ENCODE data around the gene OOSP3.
"Not testable (repeated sequence)": the region's sequence is repeated elsewhere in the genome, so short reads cannot be mapped to it uniquely, and the experiment has no call there.

The OOSP3 gene, protein sequence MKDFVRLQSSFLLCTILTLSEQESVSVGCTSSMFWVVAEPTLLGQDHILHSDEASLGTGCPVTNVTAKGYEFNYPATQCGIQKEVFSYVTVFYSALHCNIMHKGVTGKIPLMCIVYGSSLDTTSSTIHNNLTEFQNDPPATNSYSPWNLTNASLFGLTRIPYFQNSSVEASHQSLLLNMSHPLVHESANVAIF

DNA sequence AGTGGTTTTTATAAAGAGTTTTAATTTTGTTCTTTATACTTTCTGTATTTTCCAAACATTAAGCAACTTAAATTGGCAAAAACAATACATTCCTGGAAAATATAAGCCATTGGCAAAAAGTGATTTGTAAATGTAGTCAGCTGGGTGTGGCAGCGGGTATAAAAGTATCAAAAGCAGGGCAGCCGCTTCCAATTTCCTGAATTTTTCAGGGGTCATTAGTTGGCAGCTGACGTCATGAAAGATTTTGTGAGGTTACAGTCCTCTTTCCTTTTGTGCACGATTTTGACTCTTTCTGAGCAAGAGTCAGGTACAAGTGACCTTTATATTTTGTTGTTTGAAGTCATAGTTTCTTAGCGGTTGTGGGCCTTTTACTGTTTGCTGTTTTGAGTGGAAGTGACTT, at the start of gene OOSP3:
Gene OOSP3, plus strand, starts transcription at position 208 of the 400 bp plus-strand sequence. Its CDS starts 27 bp downstream, at position 235.
- DNase-seq = no peak

DNA sequence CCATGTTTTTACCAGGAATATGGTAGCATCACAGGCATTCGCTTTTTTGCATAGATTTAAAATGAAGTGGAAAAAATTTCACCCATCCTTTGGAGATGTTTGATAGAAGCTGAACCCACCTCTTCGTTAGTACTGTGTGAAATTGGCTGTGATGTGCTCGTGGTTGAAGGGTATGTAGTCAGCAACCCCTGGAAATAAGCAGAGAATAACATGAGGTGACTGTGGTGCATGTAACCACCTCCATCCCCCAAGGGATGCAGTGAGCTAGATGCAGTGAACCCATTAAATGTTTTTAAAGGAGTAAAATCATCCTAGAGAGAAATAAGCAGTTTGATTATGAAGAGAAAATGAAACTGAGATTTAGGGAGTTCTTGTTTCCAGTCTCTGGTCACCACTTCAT, 49.2 kb upstream of the OOSP3 start:
- DNase-seq = no peak

DNA sequence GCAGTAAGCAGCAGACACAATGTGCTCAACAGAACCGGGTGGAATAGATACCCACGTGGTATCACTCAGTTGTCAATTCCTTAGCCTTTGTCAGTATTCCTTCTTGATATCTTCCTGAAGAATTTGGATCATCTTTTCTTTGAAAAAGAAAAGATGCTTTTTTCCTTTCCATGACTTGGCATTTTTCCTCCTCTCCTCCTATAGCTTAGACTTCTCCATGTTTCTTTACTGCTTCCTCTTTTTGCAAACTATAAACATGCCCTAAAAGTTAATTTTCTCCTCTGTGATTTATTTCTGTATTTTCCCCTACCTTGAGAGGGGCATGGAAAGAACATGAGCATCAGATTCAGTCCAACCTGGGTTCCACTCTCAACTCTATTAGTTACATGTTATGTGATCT, 45.0 kb upstream of the OOSP3 start:
- DNase-seq = no peak

DNA sequence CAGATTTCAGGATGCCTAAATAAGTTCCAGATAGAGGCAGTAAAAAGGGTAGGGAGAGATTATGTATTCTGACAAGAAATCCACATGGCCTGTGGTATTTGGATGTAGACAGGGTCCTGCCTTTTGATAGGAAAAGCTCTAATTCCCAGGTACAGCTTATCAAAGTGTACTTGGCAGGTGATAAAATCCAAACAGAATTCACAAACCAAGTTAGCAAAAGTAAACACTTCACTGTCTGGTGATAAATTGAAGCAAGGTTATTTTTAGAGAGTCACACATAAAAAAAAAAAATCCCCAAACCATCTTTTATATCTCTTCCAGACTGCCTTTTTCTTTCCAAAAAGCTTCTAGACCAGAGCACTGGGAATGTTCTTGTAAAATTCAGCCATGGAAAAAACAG, 39.0 kb upstream of the OOSP3 start:
- DNase-seq = no peak

DNA sequence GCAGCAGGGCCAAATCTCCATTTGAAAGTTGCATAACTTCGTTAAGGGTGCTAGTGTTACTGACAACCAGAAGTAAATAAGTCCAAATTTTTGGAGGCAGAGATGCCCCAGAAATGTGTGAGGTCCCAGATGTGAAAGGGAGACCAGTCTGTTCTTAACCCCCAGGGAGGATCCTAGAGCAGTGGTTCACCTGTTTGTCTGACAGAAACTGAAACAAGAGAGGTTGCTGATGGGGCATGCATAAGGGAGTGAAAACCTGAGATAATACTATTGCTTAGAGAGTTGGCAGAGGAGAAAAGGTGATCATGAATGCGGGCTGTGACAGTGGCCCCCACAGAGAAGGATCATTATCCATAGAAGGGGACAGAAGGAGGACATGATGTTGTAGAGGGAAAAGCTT, 37.1 kb upstream of the OOSP3 start:
- DNase-seq = no peak

DNA sequence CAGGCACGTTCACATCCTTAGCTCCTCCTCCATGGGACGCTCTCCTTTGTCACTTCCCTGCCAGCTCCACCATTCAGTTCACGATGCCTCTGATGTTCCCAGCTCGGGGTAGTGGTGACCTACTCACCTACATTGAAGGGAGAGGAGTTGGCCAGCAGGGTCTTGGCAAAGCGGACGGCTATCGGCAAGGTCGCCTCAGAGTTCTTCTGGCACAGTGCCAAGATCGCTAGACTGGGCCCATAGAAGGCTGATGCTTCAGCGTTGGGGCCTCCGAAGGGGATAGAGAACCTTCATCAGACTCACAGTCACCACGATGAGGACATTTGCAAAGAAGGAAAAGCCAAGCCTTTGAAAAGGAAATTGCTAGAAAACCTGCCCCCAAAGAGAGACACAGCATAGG, 36.3 kb upstream of the OOSP3 start:
- no peak for DNase-seq

DNA sequence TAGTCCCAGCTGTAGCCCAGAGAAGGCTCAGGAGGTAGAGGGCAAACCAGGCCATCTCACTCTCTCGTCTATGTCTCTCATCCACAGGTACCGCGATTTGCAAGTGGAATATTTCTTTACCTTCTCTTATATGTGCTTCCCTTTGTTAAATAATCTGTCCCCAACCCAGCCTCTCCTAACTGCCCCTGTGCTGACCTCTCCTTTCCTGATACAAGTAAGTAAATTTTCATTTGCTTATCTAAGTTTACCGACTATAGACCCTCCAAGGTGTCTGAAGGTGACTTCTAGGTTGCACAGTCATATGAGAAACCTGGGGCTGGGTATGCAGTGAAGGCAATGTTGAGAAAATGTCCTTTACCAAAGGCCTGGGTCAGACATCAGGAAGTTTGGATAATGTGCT, 33.2 kb upstream of the OOSP3 start, which contains the start of gene CBLIF:
Gene CBLIF, minus strand, starts transcription at position 101 of the 400 bp plus-strand sequence. Its CDS starts 46 bp downstream, at position 55.
- DNase-seq = no peak

DNA sequence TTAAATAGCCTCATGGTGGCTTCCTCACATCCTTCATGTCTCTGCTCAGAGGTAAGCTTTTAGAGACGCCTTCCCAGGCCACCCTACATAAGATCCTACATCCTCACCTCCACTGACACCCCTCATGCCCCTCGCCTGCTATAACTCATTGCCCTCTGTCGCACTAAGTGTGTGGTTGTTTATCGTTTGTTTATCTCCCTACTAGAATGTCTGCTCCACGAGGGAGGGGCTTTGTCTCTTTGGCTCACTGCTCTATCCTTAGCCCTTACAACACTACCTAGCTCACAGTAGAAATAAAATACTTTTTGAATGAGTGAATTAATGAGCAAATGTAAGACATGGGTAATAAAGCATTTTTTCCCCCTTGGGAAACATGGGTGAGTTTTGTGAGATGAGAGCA, 32.0 kb upstream of the OOSP3 start:
- no peak for DNase-seq

DNA sequence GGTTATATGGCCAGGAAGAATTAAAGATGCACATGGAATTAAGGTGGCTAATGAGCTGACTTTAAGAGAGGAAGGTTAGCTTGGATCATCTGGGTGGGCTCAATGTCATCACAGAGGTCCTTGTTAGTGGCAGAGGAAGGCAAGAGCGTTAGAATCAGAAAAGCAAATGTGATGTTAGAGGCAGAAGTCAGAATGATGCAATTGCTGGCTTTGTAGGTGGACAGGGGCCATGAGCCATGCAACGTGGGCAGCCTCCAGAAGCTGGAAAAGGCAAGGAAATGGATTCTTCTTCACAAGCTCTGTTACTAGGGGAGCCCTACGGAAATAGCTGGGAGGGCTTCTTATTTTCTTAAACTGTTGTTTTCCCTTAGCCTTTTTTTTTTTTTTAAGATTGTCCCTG, 31.0 kb upstream of the OOSP3 start:
- no peak for DNase-seq

DNA sequence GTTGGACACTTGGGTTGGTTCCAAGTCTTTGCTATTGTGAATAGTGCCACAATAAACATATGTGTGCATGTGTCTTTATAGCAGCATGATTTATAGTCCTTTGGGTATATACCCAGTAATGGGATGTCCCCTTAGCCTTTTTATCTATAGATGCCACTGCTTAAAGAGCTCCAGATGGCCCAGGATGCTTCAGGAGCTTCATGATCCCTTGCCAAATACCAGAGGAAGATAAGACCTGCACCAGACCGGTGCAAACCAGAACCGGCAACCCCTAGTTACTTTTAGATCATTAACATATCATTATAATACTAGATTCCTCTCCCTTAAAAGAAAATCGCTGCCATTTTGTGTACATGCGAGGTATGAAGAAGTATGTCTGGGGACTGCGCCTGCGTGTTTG, 30.1 kb upstream of the OOSP3 start:
- DNase-seq = not testable (repeated sequence)

DNA sequence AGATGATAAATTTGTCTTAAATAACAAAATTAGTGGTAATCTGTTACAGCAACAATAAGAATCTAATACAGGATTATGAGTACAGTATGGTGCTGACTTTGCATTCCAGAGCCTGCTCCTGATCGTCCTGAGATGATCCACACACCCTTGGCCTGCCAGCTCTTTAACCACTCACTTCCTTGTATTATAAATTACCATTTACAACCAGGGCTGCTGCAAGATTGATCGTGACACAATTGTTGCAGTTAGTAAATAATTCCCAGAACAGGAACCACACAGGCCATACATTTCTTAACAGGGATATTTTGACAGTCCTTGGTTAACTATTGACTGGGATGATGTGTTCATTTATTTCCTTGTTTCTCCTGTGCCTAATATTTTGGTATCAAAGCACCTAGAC, 29.5 kb upstream of the OOSP3 start:
- no peak for DNase-seq

DNA sequence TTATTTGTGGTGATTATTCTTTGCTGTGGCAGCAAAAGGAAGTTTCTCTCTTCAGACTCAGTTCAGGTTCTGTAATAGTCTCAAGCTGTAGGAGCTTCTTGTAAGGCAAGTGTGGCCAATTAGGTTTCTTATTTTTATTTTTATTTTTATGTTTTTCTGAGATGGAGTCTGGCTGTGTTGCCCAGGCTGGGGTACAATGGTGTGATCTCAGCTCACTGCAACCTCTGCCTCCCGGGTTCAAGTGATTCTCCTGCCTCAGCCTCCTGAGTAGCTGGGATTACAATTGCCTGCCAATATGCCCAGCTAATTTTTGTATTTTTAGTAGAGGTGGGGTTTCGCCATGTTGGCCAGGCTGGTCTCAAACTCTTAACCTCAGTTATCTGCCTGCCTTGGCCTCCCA, 29.0 kb upstream of the OOSP3 start:
- DNase-seq = not testable (repeated sequence)

DNA sequence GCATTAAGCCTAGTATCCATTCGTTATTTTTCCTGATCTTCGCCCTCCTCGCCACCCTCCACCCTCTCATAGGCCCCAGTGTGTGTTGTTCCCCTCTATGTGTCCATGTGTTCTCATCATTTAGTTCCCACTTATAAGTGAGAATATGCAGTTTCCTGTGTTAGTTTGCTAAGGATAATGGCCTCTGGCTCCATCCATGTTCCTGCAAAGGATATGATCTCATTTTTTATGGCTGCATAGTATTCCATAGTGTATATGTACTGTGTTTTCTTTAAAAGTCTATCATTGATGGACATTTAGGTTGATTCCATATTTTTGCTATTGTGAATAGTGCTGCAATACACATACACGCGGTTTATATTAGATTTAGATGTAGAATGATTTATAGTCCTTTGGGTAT, 27.2 kb upstream of the OOSP3 start:
- not testable (repeated sequence) for DNase-seq

DNA sequence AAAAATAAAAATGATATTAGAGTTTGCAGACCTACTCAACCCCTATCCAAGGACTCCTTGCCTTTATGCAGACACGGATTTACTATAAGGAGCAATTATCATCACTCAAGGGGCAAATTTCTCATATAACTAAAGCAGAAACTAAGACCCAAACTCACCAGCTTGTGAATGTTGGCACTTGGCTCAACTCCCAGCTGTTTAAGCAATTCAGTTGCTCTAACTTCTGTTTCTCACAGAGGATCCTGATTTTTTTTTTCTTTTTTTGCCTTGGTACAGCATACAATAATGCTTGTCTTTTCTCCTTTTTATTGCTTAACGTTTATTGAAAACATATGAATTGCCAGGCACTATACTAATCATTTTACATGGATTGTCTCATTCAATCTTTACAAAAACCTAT, 23.7 kb upstream of the OOSP3 start:
- no peak for DNase-seq

DNA sequence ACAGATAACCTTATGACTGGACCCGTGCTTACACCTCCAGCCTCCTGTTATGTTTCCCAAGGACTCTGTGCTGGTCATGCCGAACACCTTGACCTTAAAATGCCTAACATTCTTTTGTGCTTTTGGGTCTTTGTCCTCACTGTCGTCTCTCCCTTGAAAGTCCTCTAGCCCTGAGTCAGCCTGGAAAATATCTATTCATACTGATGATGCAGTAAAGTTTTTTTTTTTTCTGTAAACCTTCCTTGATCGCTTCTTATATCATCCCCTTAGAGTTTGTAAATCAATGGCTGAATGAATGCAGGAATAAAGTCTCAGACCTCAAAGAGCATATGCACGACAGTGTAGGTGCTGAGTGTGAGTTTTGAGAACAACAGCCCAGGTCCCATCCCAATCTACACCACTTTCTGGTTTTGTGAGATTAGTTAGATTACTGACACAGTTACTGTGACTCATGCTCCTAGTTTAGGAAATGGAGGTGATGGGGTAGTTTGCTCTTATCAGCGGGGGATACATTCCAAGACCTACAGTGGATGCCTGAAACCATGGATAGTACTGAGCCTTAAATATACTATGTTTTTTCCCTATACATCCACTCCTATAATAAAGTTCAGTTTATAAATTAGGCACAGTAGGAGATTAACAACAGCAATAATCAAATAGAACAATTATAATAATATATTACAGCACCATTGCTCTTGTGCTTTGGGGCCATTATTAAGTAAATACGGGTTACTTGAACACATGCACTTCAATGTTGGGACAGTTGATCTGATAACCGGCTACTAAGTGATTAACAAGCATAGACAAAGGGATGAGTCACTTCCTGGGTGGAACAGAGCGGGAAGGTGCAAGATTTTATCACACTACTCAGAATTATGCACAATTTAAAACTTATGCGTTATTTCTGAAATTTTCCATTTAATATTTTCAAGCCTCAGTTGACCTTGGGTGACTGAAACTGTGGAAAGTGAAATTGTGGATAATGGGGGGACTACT, 20.8 kb upstream of the OOSP3 start:
- DNase-seq = peak; percentile 71

DNA sequence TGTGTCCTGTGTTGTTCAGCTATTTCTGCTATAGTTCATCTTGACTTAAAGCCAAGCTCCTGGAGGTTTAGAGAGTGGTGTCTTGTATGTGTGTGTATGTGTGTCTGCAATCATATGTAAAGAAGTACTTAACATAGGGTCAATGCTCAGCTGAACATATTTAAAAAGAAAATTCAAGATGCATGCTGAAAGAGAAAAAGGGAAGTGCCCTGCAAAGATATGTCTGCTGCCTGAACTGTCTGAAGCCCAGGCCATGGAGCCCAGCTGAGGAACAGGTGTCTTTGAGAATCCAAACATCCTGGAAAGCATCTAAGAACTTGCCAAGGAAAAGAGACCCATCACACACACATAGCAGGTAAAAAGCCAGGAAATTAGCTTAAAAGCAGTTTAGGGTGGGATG, 18.9 kb upstream of the OOSP3 start:
- DNase-seq = no peak

DNA sequence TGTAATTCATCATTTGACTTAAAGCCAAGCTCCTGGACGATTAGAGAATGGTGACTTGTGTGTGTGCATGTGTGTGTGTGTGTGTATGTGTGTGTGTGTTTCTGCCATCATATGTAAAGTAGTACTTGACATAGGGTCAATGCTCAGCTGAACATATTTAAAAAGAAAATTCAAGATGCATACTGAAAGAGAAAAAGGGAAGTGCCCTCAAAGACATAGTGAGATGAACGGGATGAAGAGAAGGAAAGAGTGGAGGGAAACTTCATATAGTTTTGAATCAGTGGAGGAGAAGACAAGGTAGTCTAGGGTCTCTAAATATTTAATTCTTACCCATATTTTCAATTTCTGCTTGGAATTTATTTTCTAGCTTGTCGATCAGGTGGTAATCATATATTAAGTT, 16.3 kb upstream of the OOSP3 start:
- DNase-seq = no peak

DNA sequence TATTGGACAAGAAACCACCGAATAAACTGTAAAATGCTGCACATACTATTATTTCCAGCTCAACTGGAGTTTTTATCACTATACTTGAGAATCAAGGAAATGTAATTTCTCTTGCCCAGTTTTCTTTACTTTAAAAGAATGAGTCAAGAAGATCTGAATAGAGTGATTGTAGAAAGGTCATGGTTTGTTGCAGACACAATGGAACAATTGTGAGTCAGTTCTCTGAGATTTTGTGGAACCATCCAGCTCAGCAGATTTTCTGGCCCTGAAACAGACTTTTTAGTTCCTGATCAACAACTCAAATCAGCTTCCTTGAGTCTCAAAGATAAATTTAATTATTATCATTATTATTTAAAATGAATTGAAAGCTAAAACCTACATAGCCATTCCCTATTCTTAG, 13.6 kb upstream of the OOSP3 start:
- no peak for DNase-seq

DNA sequence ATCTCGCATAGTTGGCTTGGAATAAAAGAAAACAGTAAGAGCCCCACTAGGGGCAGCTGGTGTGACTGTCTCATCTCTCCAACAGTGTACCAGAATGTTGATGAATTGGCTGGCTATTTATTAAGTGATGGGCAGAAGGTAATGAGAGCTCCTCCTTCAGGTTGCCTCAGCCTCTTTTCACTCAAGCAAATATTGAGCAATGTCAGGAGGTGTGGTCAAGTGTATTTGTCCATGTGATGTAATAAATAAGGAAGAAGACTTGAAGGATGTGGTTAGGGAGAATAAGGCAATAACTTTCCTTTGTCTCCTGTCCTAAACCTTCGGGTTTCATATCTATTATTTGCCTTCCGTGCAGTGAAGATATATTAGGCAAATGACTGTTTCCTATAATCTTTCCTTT, 12.2 kb upstream of the OOSP3 start, which contains the start of gene TCN1:
Gene TCN1, minus strand, starts transcription at position 91 of the 400 bp plus-strand sequence. Its CDS starts 17 bp downstream, at position 74.
- DNase-seq = no peak

DNA sequence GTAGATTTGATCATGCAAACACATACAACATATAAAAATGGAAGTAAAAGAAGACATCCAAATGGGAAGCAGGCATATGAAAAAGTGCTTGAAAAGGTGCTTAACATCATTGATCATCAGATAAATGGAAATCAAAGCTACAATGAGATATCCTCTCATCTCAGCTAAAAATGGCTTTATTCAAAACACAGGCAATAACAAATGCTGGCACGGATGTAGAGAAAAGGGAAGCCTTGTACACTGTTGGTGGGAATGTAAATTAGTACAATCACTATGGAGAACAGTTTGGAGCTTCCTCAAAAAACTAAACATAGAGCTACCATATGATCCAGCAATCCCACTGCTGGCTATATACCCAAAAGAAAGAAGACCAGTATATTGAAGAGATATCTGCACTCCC, 11.7 kb upstream of the OOSP3 start:
- no peak for DNase-seq

DNA sequence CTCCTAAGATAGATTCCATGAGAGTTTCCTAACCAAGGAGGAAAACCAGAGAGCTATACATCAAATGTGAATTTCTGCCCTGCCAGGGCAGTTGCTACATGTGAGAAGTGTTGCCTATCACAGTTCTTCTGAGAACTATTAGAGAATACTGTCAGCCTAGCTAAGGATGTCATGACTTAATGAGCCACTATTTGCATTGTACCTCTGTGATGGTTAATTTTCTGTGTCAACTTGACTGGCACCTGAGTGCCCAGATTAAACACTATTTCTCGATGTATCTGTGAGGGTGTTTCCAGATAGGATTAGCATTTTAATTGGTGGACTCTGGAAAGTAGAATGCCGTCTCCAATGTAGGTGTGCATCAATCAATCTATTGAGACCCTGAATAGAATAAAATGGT, 10.6 kb upstream of the OOSP3 start:
- no peak for DNase-seq

DNA sequence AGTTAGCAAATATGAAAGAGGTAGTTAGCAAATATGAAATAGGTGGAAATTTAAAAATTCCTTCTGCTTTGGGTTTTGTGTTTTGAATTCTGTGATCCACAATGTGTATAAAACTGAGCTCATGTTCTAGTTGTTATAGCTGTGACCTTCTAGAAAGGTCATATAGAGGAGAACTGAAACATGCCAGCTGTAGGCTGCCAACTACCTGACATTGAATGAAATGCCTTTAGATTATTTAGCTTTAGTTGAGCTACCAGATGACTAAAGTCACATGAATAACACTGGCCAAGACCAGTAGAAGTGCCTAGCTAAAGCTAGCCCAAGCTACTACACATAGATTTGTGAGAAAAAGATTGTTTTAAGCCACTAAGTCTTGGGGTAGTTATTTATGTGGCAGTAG, 6.5 kb upstream of the OOSP3 start:
- no peak for DNase-seq

DNA sequence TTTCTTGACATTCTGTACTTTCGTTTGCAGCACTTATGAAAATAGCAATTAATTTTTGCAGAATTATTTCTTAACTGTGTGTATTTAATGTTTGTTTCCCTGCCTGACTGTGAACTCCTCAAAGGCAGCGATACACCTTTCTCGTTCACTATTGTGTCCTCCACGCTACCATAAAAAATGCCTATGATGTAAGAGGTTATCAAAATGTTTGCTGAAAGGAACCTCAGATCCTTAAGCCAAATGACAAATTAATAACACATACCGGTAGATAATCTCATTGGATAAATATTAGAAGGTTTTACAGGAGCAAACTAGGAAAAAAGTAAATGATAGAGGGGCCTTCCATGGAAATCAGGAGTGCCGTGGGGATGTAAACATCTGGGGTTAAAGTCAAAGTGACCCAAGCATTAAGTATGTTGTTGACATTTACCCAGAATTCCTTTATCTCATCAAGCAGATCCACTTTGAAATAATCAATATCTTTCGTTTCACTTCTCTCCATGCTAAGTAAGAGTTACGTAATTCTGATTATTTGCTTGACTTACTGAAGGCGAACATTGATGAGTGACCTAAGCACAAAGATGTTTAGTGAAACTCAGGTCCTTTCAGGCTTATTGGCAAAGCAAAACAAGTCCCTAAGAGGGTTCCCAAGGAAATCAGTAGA, 2.6 kb upstream of the OOSP3 start:
- DNase-seq = no peak

DNA sequence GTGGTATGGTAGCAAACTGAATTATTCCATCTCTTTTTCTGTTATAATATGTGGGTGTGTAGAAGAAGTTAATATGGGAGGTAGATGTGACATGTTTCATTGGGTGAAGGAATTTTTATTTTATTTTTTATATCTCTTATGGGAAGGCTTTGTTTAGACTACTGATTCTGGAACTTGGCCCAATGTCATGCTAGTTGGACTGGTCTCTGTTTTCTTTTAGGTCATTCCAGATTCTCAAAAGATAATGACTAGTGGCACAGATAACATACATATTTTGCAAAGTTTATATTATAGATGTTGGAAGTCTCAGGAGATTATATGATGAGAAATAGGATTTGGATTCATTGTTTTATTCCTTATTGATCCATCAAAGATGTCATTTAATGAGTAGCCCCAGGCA, 1.3 kb upstream of the OOSP3 start:
- DNase-seq = no peak
